Adrenal gland (tissue), 12 donors: ENCODE data around the gene SLC22A6. TPM values are rescaled to one million over a fixed set of nuclear protein-coding genes. Genes with fewer than 3 reads are reported as not detected.
"Not testable (repeated sequence)": the region's sequence is repeated elsewhere in the genome, so short reads cannot be mapped to it uniquely, and the experiment has no call there.

Experiments used
- DNase-seq, 7 donors: peaks; one replicate each; pipeline ENCODE4 v3.0.0-alpha.2; 2019 to 2020
- H3K27ac ChIP-seq, 5 donors: fragments of 200-600 bp; sonication (generic) in 4 of 5; 1 replicate in 3 of 5; 2 replicates in 2 of 5; pipeline versions ENCODE4 v1.5.1 to v1.8.0; 2016 to 2020; ENCODE audit warnings: mild to moderate bottlenecking in 1 of 5
- H3K27me3 ChIP-seq: fragments of 200-600 bp; 2 replicates; pipeline ENCODE4 v1.8.0; 2021
- H3K36me3 ChIP-seq, 2 donors: fragments of 200-600 bp; replicated peaks in 1 of 2; 1 replicate in 1 of 2; 2 replicates in 1 of 2; pipeline versions ENCODE4 v1.5.1 to v1.8.0; 2018 to 2022
- H3K4me1 ChIP-seq, 2 donors: fragments of 200-600 bp; replicated peaks in 1 of 2; 1 replicate in 1 of 2; 2 replicates in 1 of 2; pipeline versions ENCODE4 v1.5.1 to v1.8.0; 2018 to 2021
- H3K4me3 ChIP-seq, 4 donors: fragments of 200-600 bp; sonication (generic) in 3 of 4; one replicate each; pipeline ENCODE4 v1.5.1; 2016 to 2018
- H3K9me3 ChIP-seq, 3 donors: fragments of 200-600 bp; sonication (generic) in 1 of 3; replicated peaks in 1 of 3; 1 replicate in 2 of 3; 2 replicates in 1 of 3; pipeline versions ENCODE4 v1.5.1 to v1.8.0; 2016 to 2021
- POLR2A ChIP-seq, 2 donors: fragments of 450-650 bp; IDR thresholded peaks; one replicate each; pipeline ENCODE4 v1.6.1; 2017; ENCODE audit warnings: antibody characterized with exemption in 2 of 2, mild to moderate bottlenecking in 2 of 2, moderate library complexity in 1 of 2
- WGBS, 4 donors: extraction: QIAGEN DNeasy Blood & Tissue Kit in 2 of 4; methylation state at CpG; one replicate each; pipeline versions ENCODE4 v1.1.5 to v1.1.7; 2013 to 2017; 5-methylcytosine and 5-hydroxymethylcytosine counted together
- intact Hi-C, 2 donors: fragments of 100-400 bp; cut with DNase I; formaldehyde crosslinking; loops; one replicate each; pipeline versions ENCODE4 v1.14.1 to v1.15.0; 2022 to 2023
- polyA plus RNA-seq, 3 donors: library from polyadenylated mRNA; stranded (reverse); fragments of 200-250 nt in 2 of 3; fragments of 350-450 nt in 1 of 3; fragmentation: Illumina TruSeq in 1 of 3; extraction: RNeasy Lipid Tissue Mini Kit (QIAGEN cat#74804) in 1 of 3; gene quantifications; one replicate each; pipeline ENCODE4 v1.2.3, GENCODE V29; 2013 to 2014
- total RNA-seq, 9 donors: library from RNA; depleted of rRNA in 4 of 9; stranded (reverse); fragments of >200 nt in 4 of 9; fragments of 120-200 nt in 1 of 9; fragmentation: NEBNext Ultra II Directional in 1 of 9; extraction: Animal tissue kit (Norgen Biotek cat#: 25700) in 1 of 9; gene quantifications; one replicate each; pipeline versions ENCODE4 v1.1.0 to v1.2.4, GENCODE V29; 2013 to 2023
- TF ChIP-seq, protein P1 (sequence below), 6 experiments: fragments of 450-650 bp in 4 of 6; fragments of 200-600 bp in 2 of 6; sonication (generic) in 1 of 6; IDR thresholded peaks; 1 replicate in 5 of 6; 2 replicates in 1 of 6; pipeline versions ENCODE4 v1.5.1 to v1.8.0; 2016 to 2021; ENCODE audit warnings: antibody characterized with exemption in 6 of 6, mild to moderate bottlenecking in 2 of 6, moderate library complexity in 1 of 6
- donor health status: healthy with polysubstance abuse.
- donor health status: Bipolar disorder and iron deficiency.
- donor health status: DM: yes; HTN: yes; CAD: no.
- donor health status: DM: no; HTN: no; CAD: no.
- donor health status: DM: no; HTN: no; CAD: no.
- donor health status: DM: yes; HTN: yes; CAD: no.

The SLC22A6 gene
- total and polyA plus RNA-seq, 12 donors, result not detected

GRCh38 chr11:62953811-62954210 is 31.0 kb downstream of the SLC22A6 start:
- TF ChIP-seq, protein P1, sequence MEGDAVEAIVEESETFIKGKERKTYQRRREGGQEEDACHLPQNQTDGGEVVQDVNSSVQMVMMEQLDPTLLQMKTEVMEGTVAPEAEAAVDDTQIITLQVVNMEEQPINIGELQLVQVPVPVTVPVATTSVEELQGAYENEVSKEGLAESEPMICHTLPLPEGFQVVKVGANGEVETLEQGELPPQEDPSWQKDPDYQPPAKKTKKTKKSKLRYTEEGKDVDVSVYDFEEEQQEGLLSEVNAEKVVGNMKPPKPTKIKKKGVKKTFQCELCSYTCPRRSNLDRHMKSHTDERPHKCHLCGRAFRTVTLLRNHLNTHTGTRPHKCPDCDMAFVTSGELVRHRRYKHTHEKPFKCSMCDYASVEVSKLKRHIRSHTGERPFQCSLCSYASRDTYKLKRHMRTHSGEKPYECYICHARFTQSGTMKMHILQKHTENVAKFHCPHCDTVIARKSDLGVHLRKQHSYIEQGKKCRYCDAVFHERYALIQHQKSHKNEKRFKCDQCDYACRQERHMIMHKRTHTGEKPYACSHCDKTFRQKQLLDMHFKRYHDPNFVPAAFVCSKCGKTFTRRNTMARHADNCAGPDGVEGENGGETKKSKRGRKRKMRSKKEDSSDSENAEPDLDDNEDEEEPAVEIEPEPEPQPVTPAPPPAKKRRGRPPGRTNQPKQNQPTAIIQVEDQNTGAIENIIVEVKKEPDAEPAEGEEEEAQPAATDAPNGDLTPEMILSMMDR (IDR thresholded peaks at IDR 0.05), result no peak
- no peak for TF ChIP-seq POLR2A (IDR thresholded peaks at IDR 0.05)
- no peaks in the 10 kb centered on the region for H3K4me1 ChIP-seq
- WGBS, 4 donors, result 70 to 80% (median 76%) methylated on average over 4 of the region's 4 CpGs
- intact Hi-C loops, result no loop called here
- no peaks in the 10 kb centered on the region for H3K36me3 ChIP-seq
- no peaks in the 10 kb centered on the region for H3K27me3 ChIP-seq
- no peak overlapping the region for H3K4me3 ChIP-seq
- H3K27ac ChIP-seq, result no peak overlapping the region
- H3K9me3 ChIP-seq, result no peaks in the 10 kb centered on the region
- no peak for DNase-seq

- no peak for TF ChIP-seq POLR2A (IDR thresholded peaks at IDR 0.05)
- TF ChIP-seq, protein P1 (IDR thresholded peaks at IDR 0.05), result no peak
- Histone ChIP-seq H3K36me3 (no peaks in the 10 kb centered on the region), H3K27ac (no peak overlapping the region), H3K9me3 (no peaks in the 10 kb centered on the region), H3K4me1 (no peaks in the 10 kb centered on the region), H3K4me3 (no peak overlapping the region), H3K27me3 (no peaks in the 10 kb centered on the region)
- 76 to 92% (median 82%) methylated on average over 5 to 7 of the region's 7 CpGs for WGBS, 4 donors
- intact Hi-C loops, result no loop called here
- DNase-seq, result no peak
Observed at GRCh38 chr11:62948765-62949320, 35.9 kb downstream of the SLC22A6 start.

GRCh38 chr11:62945538-62945937 is 39.2 kb downstream of the SLC22A6 start:
- 89 to 96% (median 91%) methylated on average over 10 of the region's 10 CpGs for WGBS, 4 donors
- H3K27ac ChIP-seq, H3K36me3 ChIP-seq, H3K9me3 ChIP-seq, H3K27me3 ChIP-seq, H3K4me3 ChIP-seq, intact Hi-C loops, DNase-seq, H3K4me1 ChIP-seq: not testable (repeated sequence)

- H3K36me3 ChIP-seq, DNase-seq, H3K27ac ChIP-seq, intact Hi-C loops, H3K27me3 ChIP-seq, H3K9me3 ChIP-seq, H3K4me1 ChIP-seq, H3K4me3 ChIP-seq: not testable (repeated sequence)
- WGBS, 4 donors, result 75 to 83% (median 77%) methylated on average over 2 of the region's 2 CpGs
Observed at GRCh38 chr11:62937528-62937927, 47.2 kb downstream of the SLC22A6 start.

DNA sequence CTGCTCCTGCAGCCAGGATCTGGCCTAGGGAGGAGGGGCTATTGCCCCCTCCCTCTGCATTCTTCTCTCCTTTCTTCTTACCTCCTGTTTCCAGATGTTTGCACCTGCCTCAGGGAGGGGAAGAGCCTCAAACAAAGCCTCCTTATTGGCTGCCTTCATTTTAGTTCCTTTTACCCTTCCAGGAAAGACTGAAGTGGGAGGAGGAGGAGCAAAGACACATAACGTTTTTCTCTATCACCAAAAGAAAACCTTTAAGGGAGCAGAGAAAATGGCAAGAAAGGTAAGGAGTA is 50.3 kb downstream of the SLC22A6 start:
- no peaks in the 10 kb centered on the region for H3K36me3 ChIP-seq
- no peak overlapping the region for H3K27ac ChIP-seq
- H3K9me3 ChIP-seq, result no peaks in the 10 kb centered on the region
- H3K4me3 ChIP-seq, result no peak overlapping the region
- intact Hi-C loops, result no loop called here
- no peak for TF ChIP-seq POLR2A (IDR thresholded peaks at IDR 0.05)
- TF ChIP-seq, protein P1 (IDR thresholded peaks at IDR 0.05), result no peak
- WGBS, 4 donors, result 37 to 72% (median 53%) methylated on average over 1 of the region's 1 CpG
- DNase-seq, result no peak
- no peaks in the 10 kb centered on the region for H3K27me3 ChIP-seq
- no peaks in the 10 kb centered on the region for H3K4me1 ChIP-seq
